HFFc6 (cell line): ENCODE data around the gene BICDL2. TPM values are rescaled to one million over a fixed set of nuclear protein-coding genes. Genes with fewer than 3 reads are reported as not detected.

ENCODE experiments used
- DNase-seq: peaks from one replicate; pipeline ENCODE4 v3.0.0-alpha.2; 2018
- H3K27ac Mint-ChIP-seq: 2 replicates; pipeline ENCODE4 v1.8.0; 2020; ENCODE audit warnings: mild to moderate bottlenecking, mixed read lengths
- H3K27me3 Mint-ChIP-seq: 2 replicates; pipeline ENCODE4 v1.8.0; 2021; ENCODE audit warnings: mild to moderate bottlenecking, moderate library complexity, mixed read lengths; ENCODE audit not compliant: insufficient read depth
- H3K36me3 Mint-ChIP-seq: 2 replicates; pipeline ENCODE4 v1.8.0; 2021; ENCODE audit warnings: low read depth, mixed read lengths
- H3K4me1 Mint-ChIP-seq: 2 replicates; pipeline ENCODE4 v1.8.0; 2020; ENCODE audit warnings: low read depth, mixed read lengths
- H3K4me3 Mint-ChIP-seq: 2 replicates; pipeline ENCODE4 v1.8.0; 2020; ENCODE audit warnings: mild to moderate bottlenecking, moderate library complexity, mixed read lengths
- H3K9me3 Mint-ChIP-seq: 2 replicates; pipeline ENCODE4 v1.8.0; 2020; ENCODE audit warnings: mild to moderate bottlenecking, mixed read lengths
- CTCF ChIP-seq: fragments of 200-600 bp; sonication (generic); IDR thresholded peaks from 2 replicates; pipeline ENCODE4 v1.5.0; 2021; ENCODE audit warnings: antibody characterized with exemption, mild to moderate bottlenecking
- total RNA-seq, 6 experiments: library from RNA; stranded (reverse); fragmentation: NEBNext Ultra II Directional; extraction: Animal tissue kit (Norgen Biotek cat#: 25700); gene quantifications; 2 replicates in 1 of 6; 3 replicates in 5 of 6; pipeline ENCODE4 v1.2.3, GENCODE V29; 2021

BICDL2 gene
- total RNA-seq, 6 experiments from 2014 or later, result not detected

DNA sequence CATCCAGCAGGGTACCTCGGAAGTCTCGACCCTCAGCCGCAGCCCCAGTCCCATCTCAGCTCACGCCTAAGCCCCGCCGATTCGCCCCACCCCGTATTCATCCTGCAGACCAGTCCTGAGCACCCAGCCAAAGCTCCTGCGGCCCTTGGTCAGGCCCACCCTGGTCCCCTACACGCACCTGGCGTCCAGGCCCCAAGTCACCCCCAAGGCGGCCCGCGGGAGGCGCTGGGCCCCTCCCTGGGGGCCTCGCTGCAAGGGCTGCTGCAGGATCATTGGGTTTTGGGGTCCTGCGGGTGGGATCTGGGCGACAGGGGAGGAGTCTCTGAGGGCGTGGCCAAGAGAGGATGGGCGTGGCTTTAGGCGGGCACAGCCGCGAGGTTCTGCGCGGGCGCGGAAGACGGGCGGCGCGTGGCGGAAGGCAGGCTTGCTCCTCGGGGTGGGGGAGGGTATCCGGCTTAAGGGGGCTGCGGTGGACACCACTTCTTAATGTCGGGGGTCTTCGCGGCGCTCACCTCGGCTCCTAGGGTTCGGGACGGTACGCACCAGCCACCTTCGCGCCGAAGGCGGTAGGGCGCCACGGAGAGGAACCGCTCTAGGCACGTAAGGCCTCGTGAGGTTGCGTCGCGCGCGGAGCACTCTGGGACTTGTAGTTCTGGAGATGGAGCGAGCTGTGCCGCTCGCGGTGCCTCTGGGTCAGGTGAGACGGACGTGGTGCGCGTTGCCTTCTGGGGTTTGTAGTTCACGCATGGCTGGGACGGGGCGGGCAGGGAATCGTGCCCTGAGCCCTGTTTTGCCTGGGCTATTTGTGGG, 12.9 kb downstream of the BICDL2 start, which contains the start of the genes HCFC1R1 and THOC6:
TSS of gene HCFC1R1 (minus strand) at position 274 of the 810 bp plus-strand sequence. CDS start at position 273, 1 bp downstream.
TSS of gene THOC6 (plus strand) at position 367 of the 810 bp plus-strand sequence. CDS start at position 659, 292 bp downstream.
- peak within 1 kb of the TSS; percentile 98 for H3K27ac Mint-ChIP-seq
- peaks cover 11% of the 10 kb centered on the region for H3K9me3 Mint-ChIP-seq
- H3K27me3 Mint-ChIP-seq, result peaks cover 50% of the 10 kb centered on the region
- TF ChIP-seq CTCF, result no peak
- DNase-seq, result peak; percentile 95
- peaks cover 45% of the 10 kb centered on the region for H3K36me3 Mint-ChIP-seq
- peaks cover 33% of the 10 kb centered on the region for H3K4me1 Mint-ChIP-seq
- peak within 1 kb of the TSS; percentile 99 for H3K4me3 Mint-ChIP-seq

DNA sequence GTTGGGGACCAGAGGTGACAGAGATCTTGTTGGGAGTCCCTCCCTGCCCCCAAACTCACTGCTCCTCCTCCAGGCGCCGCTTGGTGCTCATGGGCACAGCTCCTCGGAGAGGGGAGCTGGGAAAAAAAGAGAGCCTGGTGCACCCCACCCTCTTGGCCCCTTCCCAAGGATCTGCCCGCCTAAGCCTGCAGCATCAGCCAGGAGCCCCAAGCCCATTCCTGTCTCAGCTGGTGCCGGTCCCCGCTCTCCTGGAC, 13.4 kb downstream of the BICDL2 start:
- Mint-ChIP-seq H3K27ac (peak overlapping the region; percentile 98), H3K36me3 (peaks cover 45% of the 10 kb centered on the region), H3K4me1 (peaks cover 33% of the 10 kb centered on the region), H3K9me3 (peaks cover 11% of the 10 kb centered on the region), H3K27me3 (peaks cover 49% of the 10 kb centered on the region), H3K4me3 (peak overlapping the region; percentile 99)
- peak; percentile 83 for DNase-seq
- no peak for TF ChIP-seq CTCF

GRCh38 chr16:3022684-3023414, 13.9 kb downstream of the BICDL2 start:
- H3K4me3 Mint-ChIP-seq, result peak overlapping the region; percentile 99
- H3K36me3 Mint-ChIP-seq, result peaks cover 45% of the 10 kb centered on the region
- TF ChIP-seq CTCF, result no peak
- H3K4me1 Mint-ChIP-seq, result peaks cover 33% of the 10 kb centered on the region
- H3K27me3 Mint-ChIP-seq, result peaks cover 49% of the 10 kb centered on the region
- H3K9me3 Mint-ChIP-seq, result peaks cover 11% of the 10 kb centered on the region
- peak overlapping the region; percentile 98 for H3K27ac Mint-ChIP-seq
- DNase-seq, result peak; percentile 17

- peak; percentile 95 for DNase-seq
- Mint-ChIP-seq H3K4me1 (peaks cover 33% of the 10 kb centered on the region), H3K4me3 (peak overlapping the region; percentile 99), H3K27ac (peak overlapping the region; percentile 98), H3K27me3 (peaks cover 49% of the 10 kb centered on the region), H3K36me3 (peaks cover 45% of the 10 kb centered on the region), H3K9me3 (peaks cover 11% of the 10 kb centered on the region)
- TF ChIP-seq CTCF, result no peak; the same call in 1 of the 2 replicates
Measured at GRCh38 chr16:3022208-3022683, 14.5 kb downstream of the BICDL2 start.

GRCh38 chr16:3021449-3022207, 15.1 kb downstream of the BICDL2 start:
- H3K9me3 Mint-ChIP-seq, result peaks cover 11% of the 10 kb centered on the region
- H3K27ac Mint-ChIP-seq, result peak overlapping the region; percentile 98
- peak; percentile 66; the same call in 1 of the 2 replicates for TF ChIP-seq CTCF
- H3K36me3 Mint-ChIP-seq, result peaks cover 42% of the 10 kb centered on the region
- H3K27me3 Mint-ChIP-seq, result peaks cover 46% of the 10 kb centered on the region
- DNase-seq, result peak; percentile 95
- peak overlapping the region; percentile 99 for H3K4me3 Mint-ChIP-seq
- peaks cover 33% of the 10 kb centered on the region for H3K4me1 Mint-ChIP-seq
